Right atrium auricular region (tissue), 2 donors: ENCODE data around the gene MRPL55. TPM values are rescaled to one million over a fixed set of nuclear protein-coding genes. Genes with fewer than 3 reads are reported as not detected.

Experiments used
- DNase-seq: peaks from one replicate; pipeline ENCODE4 v3.0.0-alpha.2; 2019; ENCODE audit warnings: low spot score
- H3K27ac ChIP-seq, 2 donors: fragments of 200-600 bp; sonication (generic); 1 replicate in 1 of 2; 2 replicates in 1 of 2; pipeline ENCODE4 v1.5.1; 2016 to 2019
- H3K27me3 ChIP-seq, 2 donors: fragments of 200-600 bp; sonication (generic); one replicate each; pipeline versions ENCODE4 v1.5.1 to v1.6.0; 2017 to 2019
- H3K36me3 ChIP-seq: fragments of 200-600 bp; sonication (generic); one replicate; pipeline ENCODE4 v1.5.1; 2016
- H3K4me1 ChIP-seq, 2 donors: fragments of 200-600 bp; sonication (generic); one replicate each; pipeline versions ENCODE4 v1.5.1 to v1.6.0; 2017 to 2019
- H3K4me3 ChIP-seq, 2 donors: fragments of 200-600 bp; sonication (generic); 1 replicate in 1 of 2; 2 replicates in 1 of 2; pipeline ENCODE4 v1.5.1; 2017 to 2019; ENCODE audit warnings: mild to moderate bottlenecking in 1 of 2, moderate library complexity in 1 of 2
- H3K9me3 ChIP-seq, 2 donors: fragments of 200-600 bp; sonication (generic); one replicate each; pipeline ENCODE4 v1.5.1; 2019
- CTCF ChIP-seq, 2 donors: fragments of 200-600 bp; sonication (generic); IDR thresholded peaks; one replicate each; pipeline ENCODE4 v1.5.1; 2019; ENCODE audit warnings: antibody characterized with exemption in 2 of 2
- total RNA-seq, 2 donors: library from RNA; depleted of rRNA; stranded (reverse); fragments of >200 nt; gene quantifications; one replicate each; pipeline ENCODE4 v1.1.0, GENCODE V29; 2016

MRPL55 gene
- total RNA-seq, 2 donors from 2014 or later: 76.6 to 81.2 TPM

GRCh38 chr1:228156515-228156881 lies 47.4 kb upstream of the MRPL55 start:
- Histone ChIP-seq H3K36me3 (no peaks in the 10 kb centered on the region), H3K9me3 (no peaks in the 10 kb centered on the region), H3K4me3 (no peak overlapping the region), H3K27ac (no peak overlapping the region), H3K4me1 (peaks cover 0 to 7% of the 10 kb centered on the region in 2 donors), H3K27me3 (no peaks in the 10 kb centered on the region)
- TF ChIP-seq CTCF (IDR thresholded peaks at IDR 0.05): no peak
- DNase-seq: no peak

- peaks cover 5 to 9% of the 10 kb centered on the region in 2 donors for H3K4me1 ChIP-seq
- no peak for TF ChIP-seq CTCF (IDR thresholded peaks at IDR 0.05)
- no peaks in the 10 kb centered on the region for H3K9me3 ChIP-seq
- H3K27ac ChIP-seq: no peak overlapping the region
- no peaks in the 10 kb centered on the region for H3K36me3 ChIP-seq
- no peaks in the 10 kb centered on the region for H3K27me3 ChIP-seq
- H3K4me3 ChIP-seq: no peak overlapping the region
- no peak for DNase-seq
Observed at GRCh38 chr1:228155596-228156514, 46.8 kb upstream of the MRPL55 start.

- no peak overlapping the region for H3K27ac ChIP-seq
- no peak for TF ChIP-seq CTCF (IDR thresholded peaks at IDR 0.05)
- no peak overlapping the region for H3K4me3 ChIP-seq
- no peaks in the 10 kb centered on the region for H3K9me3 ChIP-seq
- H3K27me3 ChIP-seq: no peaks in the 10 kb centered on the region
- DNase-seq: no peak
- H3K36me3 ChIP-seq: no peaks in the 10 kb centered on the region
- H3K4me1 ChIP-seq: peaks cover 7 to 19% of the 10 kb centered on the region in 2 donors
Observed at GRCh38 chr1:228154670-228155571, 45.8 kb upstream of the MRPL55 start.

- no peaks in the 10 kb centered on the region for H3K9me3 ChIP-seq
- DNase-seq: no peak
- TF ChIP-seq CTCF (IDR thresholded peaks at IDR 0.05): no peak
- no peaks in the 10 kb centered on the region for H3K36me3 ChIP-seq
- peaks cover 7 to 26% of the 10 kb centered on the region in 2 donors for H3K4me1 ChIP-seq
- no peaks in the 10 kb centered on the region for H3K27me3 ChIP-seq
- no peak overlapping the region for H3K27ac ChIP-seq
- H3K4me3 ChIP-seq: no peak overlapping the region
Observed at GRCh38 chr1:228154021-228154669, 45.0 kb upstream of the MRPL55 start.

GRCh38 chr1:228152918-228153258 lies 43.8 kb upstream of the MRPL55 start:
- peaks cover 4% of the 10 kb centered on the region for H3K36me3 ChIP-seq
- TF ChIP-seq CTCF (IDR thresholded peaks at IDR 0.05): no peak
- no peaks in the 10 kb centered on the region for H3K9me3 ChIP-seq
- peaks cover 7 to 38% of the 10 kb centered on the region in 2 donors for H3K4me1 ChIP-seq
- no peak for DNase-seq
- no peak overlapping the region for H3K27ac ChIP-seq
- no peak overlapping the region for H3K4me3 ChIP-seq
- no peaks in the 10 kb centered on the region for H3K27me3 ChIP-seq
